ENCODE results near the gene MAGEA8. TPM values are rescaled to one million over a fixed set of nuclear protein-coding genes. Genes with fewer than 3 reads are reported as not detected.
A peak's percentile ranks its signal among the peaks of the same experiment; 100 is the strongest.

MAGEA8 gene
- total RNA-seq, 1 donor from 2014 or later: not detected

- DNase-seq (ENCODE audit: low spot score): no peak
- Mint-ChIP-seq H3K4me3 (ENCODE audit: unreplicated experiment) (no peak overlapping the region), H3K9me3 (ENCODE audit: unreplicated experiment) (no peaks in the 10 kb centered on the region), H3K27ac (ENCODE audit: unreplicated experiment) (no peak overlapping the region), H3K4me1 (ENCODE audit: unreplicated experiment) (peaks cover 2% of the 10 kb centered on the region), H3K36me3 (ENCODE audit: low read depth, unreplicated experiment) (no peaks in the 10 kb centered on the region), H3K27me3 (ENCODE audit: unreplicated experiment) (no peaks in the 10 kb centered on the region)
- TF ChIP-seq, protein P1, sequence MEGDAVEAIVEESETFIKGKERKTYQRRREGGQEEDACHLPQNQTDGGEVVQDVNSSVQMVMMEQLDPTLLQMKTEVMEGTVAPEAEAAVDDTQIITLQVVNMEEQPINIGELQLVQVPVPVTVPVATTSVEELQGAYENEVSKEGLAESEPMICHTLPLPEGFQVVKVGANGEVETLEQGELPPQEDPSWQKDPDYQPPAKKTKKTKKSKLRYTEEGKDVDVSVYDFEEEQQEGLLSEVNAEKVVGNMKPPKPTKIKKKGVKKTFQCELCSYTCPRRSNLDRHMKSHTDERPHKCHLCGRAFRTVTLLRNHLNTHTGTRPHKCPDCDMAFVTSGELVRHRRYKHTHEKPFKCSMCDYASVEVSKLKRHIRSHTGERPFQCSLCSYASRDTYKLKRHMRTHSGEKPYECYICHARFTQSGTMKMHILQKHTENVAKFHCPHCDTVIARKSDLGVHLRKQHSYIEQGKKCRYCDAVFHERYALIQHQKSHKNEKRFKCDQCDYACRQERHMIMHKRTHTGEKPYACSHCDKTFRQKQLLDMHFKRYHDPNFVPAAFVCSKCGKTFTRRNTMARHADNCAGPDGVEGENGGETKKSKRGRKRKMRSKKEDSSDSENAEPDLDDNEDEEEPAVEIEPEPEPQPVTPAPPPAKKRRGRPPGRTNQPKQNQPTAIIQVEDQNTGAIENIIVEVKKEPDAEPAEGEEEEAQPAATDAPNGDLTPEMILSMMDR (IDR thresholded peaks at IDR 0.05; ENCODE audit: unreplicated experiment): no peak
Observed at GRCh38 chrX:149867488-149867887, 13.5 kb upstream of the MAGEA8 start.

- TF ChIP-seq, protein P1 (IDR thresholded peaks at IDR 0.05; ENCODE audit: unreplicated experiment): no peak
- DNase-seq (ENCODE audit: low spot score): no peak
- Mint-ChIP-seq H3K4me3 (ENCODE audit: unreplicated experiment) (no peak overlapping the region), H3K36me3 (ENCODE audit: low read depth, unreplicated experiment) (no peaks in the 10 kb centered on the region), H3K27me3 (ENCODE audit: unreplicated experiment) (peaks cover 2% of the 10 kb centered on the region), H3K9me3 (ENCODE audit: unreplicated experiment) (no peaks in the 10 kb centered on the region), H3K27ac (ENCODE audit: unreplicated experiment) (no peak overlapping the region), H3K4me1 (ENCODE audit: unreplicated experiment) (peaks cover 2% of the 10 kb centered on the region)
Observed at GRCh38 chrX:149870840-149871239, 10.1 kb upstream of the MAGEA8 start.

DNA sequence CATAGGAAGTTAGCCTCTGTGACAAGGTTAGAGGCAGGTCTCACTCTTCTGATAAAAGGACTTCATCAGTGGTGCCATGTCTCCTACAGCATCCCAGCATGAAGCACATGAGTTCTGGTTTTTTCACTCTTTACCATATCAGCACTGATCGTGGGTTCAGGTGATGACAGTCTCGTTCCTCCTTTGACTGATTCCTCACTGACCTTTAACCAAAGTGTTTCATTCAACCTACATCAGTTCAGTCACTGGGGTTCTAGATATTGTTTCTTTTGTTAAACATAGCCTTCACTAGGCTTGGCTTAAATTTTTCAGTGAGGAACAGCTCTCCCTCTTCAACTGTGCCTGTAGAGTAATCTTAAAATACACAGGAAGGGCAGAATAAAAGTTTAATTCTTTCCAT is 9.6 kb upstream of the MAGEA8 start:
- no peaks in the 10 kb centered on the region for H3K4me1 Mint-ChIP-seq (ENCODE audit: unreplicated experiment)
- no peak for DNase-seq (ENCODE audit: low spot score)
- no peak overlapping the region for H3K27ac Mint-ChIP-seq (ENCODE audit: unreplicated experiment)
- no peaks in the 10 kb centered on the region for H3K36me3 Mint-ChIP-seq (ENCODE audit: low read depth, unreplicated experiment)
- TF ChIP-seq, protein P1 (IDR thresholded peaks at IDR 0.05; ENCODE audit: unreplicated experiment): no peak
- no peaks in the 10 kb centered on the region for H3K9me3 Mint-ChIP-seq (ENCODE audit: unreplicated experiment)
- H3K27me3 Mint-ChIP-seq (ENCODE audit: unreplicated experiment): peaks cover 2% of the 10 kb centered on the region
- no peak overlapping the region for H3K4me3 Mint-ChIP-seq (ENCODE audit: unreplicated experiment)

DNA sequence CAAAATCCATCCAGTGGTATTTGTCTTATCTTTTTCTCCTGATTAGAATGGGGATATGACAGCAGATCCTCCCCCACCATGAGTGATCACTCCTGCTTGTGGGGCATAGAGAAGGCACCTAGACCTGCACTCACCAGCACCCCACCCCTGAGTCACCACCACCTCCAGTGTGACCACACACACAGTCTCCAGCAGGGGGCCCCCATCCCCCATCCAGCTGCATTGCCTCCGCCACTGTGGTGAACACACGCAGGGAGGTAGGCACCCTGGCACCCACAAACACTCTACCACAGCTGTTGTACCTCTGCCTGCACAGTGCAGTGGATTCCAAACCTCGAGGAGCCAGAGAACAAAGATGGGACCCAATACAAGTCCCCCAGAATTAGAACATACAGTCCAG is 9.0 kb upstream of the MAGEA8 start:
- DNase-seq (ENCODE audit: low spot score): peak; percentile 55
- TF ChIP-seq, protein P1 (IDR thresholded peaks at IDR 0.05; ENCODE audit: unreplicated experiment): peak; percentile 51

DNA sequence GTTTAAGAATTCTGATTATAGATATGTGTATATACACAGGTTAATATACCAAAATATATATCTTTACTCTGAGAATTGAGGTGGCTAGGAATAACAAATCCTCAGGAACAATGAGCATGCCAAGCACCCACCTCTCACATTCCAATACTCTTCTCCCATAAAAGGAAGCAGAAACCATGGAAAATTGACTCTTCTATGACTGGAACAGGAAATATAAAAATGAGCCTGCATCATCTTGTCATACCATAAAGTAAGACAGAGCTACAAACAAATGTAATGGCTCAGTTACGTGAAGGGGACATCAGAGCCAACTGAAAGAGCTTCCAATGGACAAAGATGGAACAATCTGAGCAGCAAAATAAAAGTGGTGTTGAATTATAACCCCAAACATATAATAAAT is 3.8 kb upstream of the MAGEA8 start:
- H3K4me1 Mint-ChIP-seq (ENCODE audit: unreplicated experiment): no peaks in the 10 kb centered on the region
- H3K4me3 Mint-ChIP-seq (ENCODE audit: unreplicated experiment): no peak overlapping the region
- no peaks in the 10 kb centered on the region for H3K9me3 Mint-ChIP-seq (ENCODE audit: unreplicated experiment)
- TF ChIP-seq, protein P1 (IDR thresholded peaks at IDR 0.05; ENCODE audit: unreplicated experiment): no peak
- H3K27ac Mint-ChIP-seq (ENCODE audit: unreplicated experiment): no peak overlapping the region
- no peak for DNase-seq (ENCODE audit: low spot score)
- peaks cover 4% of the 10 kb centered on the region for H3K27me3 Mint-ChIP-seq (ENCODE audit: unreplicated experiment)
- H3K36me3 Mint-ChIP-seq (ENCODE audit: low read depth, unreplicated experiment): no peaks in the 10 kb centered on the region

More for the DNA sequence above, 9.0 kb upstream of the MAGEA8 start:
- no peak overlapping the region for H3K4me3 Mint-ChIP-seq (ENCODE audit: unreplicated experiment)
- H3K9me3 Mint-ChIP-seq (ENCODE audit: unreplicated experiment): no peaks in the 10 kb centered on the region
- H3K27me3 Mint-ChIP-seq (ENCODE audit: unreplicated experiment): peaks cover 4% of the 10 kb centered on the region
- no peaks in the 10 kb centered on the region for H3K4me1 Mint-ChIP-seq (ENCODE audit: unreplicated experiment)
- H3K36me3 Mint-ChIP-seq (ENCODE audit: low read depth, unreplicated experiment): no peaks in the 10 kb centered on the region
- no peak overlapping the region for H3K27ac Mint-ChIP-seq (ENCODE audit: unreplicated experiment)

Measured in endothelial cell (in vitro differentiated cells).